Panc1 (cell line): Measurements from ENCODE around the gene PITPNB. TPM values are rescaled to one million over a fixed set of nuclear protein-coding genes. Genes with fewer than 3 reads are reported as not detected.

ENCODE experiments used
- ATAC-seq: fragments of 200-7000 bp; cut with Tn5 transposase; 2 replicates; pipeline ENCODE4 v1.9.1; 2020; ENCODE audit warnings: mild to moderate bottlenecking, moderate library complexity
- BruUV-seq: library from RNA; stranded (reverse); fragments of 400-500 nt; replicated peaks from 2 replicates; lab custom pipeline; 2021; lab: Mats Ljungman, UMichigan
- CTCF ChIA-PET: fragments of 300-600 bp; sonication (Branson Sonifier 250); formaldehyde crosslinking; loops from one replicate; lab custom pipeline; 2022; ENCODE audit warnings: antibody characterized with exemption; lab: Charles Lee
- POLR2A ChIA-PET: fragments of 300-600 bp; sonication (Branson Sonifier 250); formaldehyde crosslinking; loops from one replicate; lab custom pipeline; 2022; ENCODE audit warnings: antibody characterized with exemption; lab: Charles Lee
- DNase-seq: peaks from one replicate; pipeline ENCODE4 v3.0.0-alpha.2; 2010; ENCODE audit warnings: low read depth, low spot score
- H3K27ac ChIP-seq: 2 replicates; pipeline ENCODE4 v1.5.1; 2011; ENCODE audit warnings: mild to moderate bottlenecking, low read length, inconsistent platforms
- H3K27me3 ChIP-seq: fragments of 200-500 bp; sonication (Bioruptor generic); 2 replicates; pipeline ENCODE4 v1.6.0; 2014; ENCODE audit warnings: low read length, inconsistent platforms; ENCODE audit not compliant: control insufficient read depth, insufficient read depth
- H3K36me3 ChIP-seq: fragments of 200-500 bp; sonication (Bioruptor generic); 2 replicates; pipeline ENCODE4 v1.5.1; 2014; ENCODE audit warnings: inconsistent platforms, mild to moderate bottlenecking, low read length, moderate library complexity; ENCODE audit not compliant: control insufficient read depth, insufficient read depth
- H3K4me1 ChIP-seq: 2 replicates; pipeline ENCODE4 v1.5.1; 2011; ENCODE audit warnings: inconsistent platforms, mild to moderate bottlenecking, low read length, moderate library complexity; ENCODE audit not compliant: control insufficient read depth, insufficient read depth
- H3K4me3 ChIP-seq, 2 experiments: 2 replicates each; pipeline ENCODE4 v1.5.1; 2011 to 2012; ENCODE audit warnings: low read depth in 2 of 2, low read length in 2 of 2, mild to moderate bottlenecking in 2 of 2, inconsistent platforms in 1 of 2, moderate library complexity in 1 of 2
- H3K9me3 ChIP-seq: fragments of 200-500 bp; sonication (Bioruptor generic); 2 replicates; pipeline ENCODE4 v1.5.1; 2014; ENCODE audit warnings: low read depth, mild to moderate bottlenecking, inconsistent platforms, low read length, moderate library complexity; ENCODE audit not compliant: control insufficient read depth, insufficient read depth
- POLR2AphosphoS5 ChIP-seq: IDR thresholded peaks from 2 replicates; pipeline ENCODE4 v1.6.1; 2012; ENCODE audit warnings: mild to moderate bottlenecking, low read depth, low read length, moderate library complexity
- SIN3A ChIP-seq: IDR thresholded peaks from 2 replicates; pipeline ENCODE4 v1.6.1; 2012; ENCODE audit warnings: low read depth, mild to moderate bottlenecking, low read length, moderate library complexity, borderline replicate concordance; ENCODE audit not compliant: insufficient read depth
- TCF7L2 ChIP-seq: IDR thresholded peaks from 2 replicates; pipeline ENCODE4 v1.6.1; 2011; ENCODE audit warnings: mild to moderate bottlenecking, low read depth, low read length, inconsistent platforms
- in situ Hi-C: cut with HindIII; loops from 2 replicates; pipeline ENCODE4 v1.10.0; 2016; ENCODE audit warnings: low sequenced_read_pairs, low pct_unique_long_range_greater_than_20kb
- intact Hi-C: fragments of 100-400 bp; cut with micrococcal nuclease; formaldehyde crosslinking; loops from one replicate; pipeline ENCODE4 v1.10.0; 2022; ENCODE audit not compliant: unreplicated experiment
- total RNA-seq: library from RNA; stranded (reverse); gene quantifications from one replicate; pipeline ENCODE4 v1.2.1, GENCODE V29; 2021; ENCODE audit not compliant: unreplicated experiment
- TF ChIP-seq, protein P1 (sequence below): fragments of 450-650 bp; IDR thresholded peaks from 2 replicates; pipeline ENCODE4 v1.5.1; 2017; ENCODE audit warnings: mild to moderate bottlenecking
- TF ChIP-seq, protein P2 (sequence below), 2 experiments: IDR thresholded peaks; 2 replicates each; pipeline ENCODE4 v1.6.1; 2011 to 2012; ENCODE audit warnings: low read depth in 2 of 2, control low read depth in 1 of 2, low read length in 1 of 2, mild to moderate bottlenecking in 1 of 2, moderate library complexity in 1 of 2; ENCODE audit not compliant: insufficient read depth in 1 of 2

PITPNB gene
- total RNA-seq, 1 experiment from 2014 or later, result 67.0 TPM

DNA sequence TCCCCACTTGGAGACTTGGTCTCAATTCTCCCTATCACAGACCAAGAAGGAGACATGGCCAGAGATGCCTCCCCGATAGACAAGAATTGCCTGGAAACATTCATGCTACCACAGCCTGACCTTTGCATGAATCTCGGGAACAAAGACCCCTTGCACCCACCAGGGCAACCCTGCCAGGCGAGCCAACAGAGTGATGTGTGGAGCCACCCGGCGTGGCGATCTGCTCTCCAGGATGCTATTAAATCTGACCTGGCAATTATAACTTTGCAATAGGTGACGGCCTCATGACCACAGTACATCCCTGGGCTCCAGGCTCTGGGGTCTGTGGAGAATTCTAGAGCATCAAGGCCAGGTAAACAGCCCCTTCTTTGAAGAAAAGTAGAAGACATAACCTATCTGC is 86.5 kb downstream of the PITPNB start:
- H3K4me1 ChIP-seq, result no peaks in the 10 kb centered on the region
- H3K4me3 ChIP-seq, result no peak overlapping the region
- H3K9me3 ChIP-seq, result no peaks in the 10 kb centered on the region
- intact Hi-C loops, result no loop called here
- CTCF ChIA-PET, result no interaction called here
- BruUV-seq, result no TSS peak
- no peak for DNase-seq
- no peak overlapping the region for H3K27ac ChIP-seq
- in situ Hi-C loops, result no loop called here
- POLR2A ChIA-PET, result no interaction called here
- no peaks in the 10 kb centered on the region for H3K36me3 ChIP-seq
- TF ChIP-seq SIN3A (no peak), TCF7L2 (no peak), POLR2AphosphoS5 (no peak)
- TF ChIP-seq, protein P1, sequence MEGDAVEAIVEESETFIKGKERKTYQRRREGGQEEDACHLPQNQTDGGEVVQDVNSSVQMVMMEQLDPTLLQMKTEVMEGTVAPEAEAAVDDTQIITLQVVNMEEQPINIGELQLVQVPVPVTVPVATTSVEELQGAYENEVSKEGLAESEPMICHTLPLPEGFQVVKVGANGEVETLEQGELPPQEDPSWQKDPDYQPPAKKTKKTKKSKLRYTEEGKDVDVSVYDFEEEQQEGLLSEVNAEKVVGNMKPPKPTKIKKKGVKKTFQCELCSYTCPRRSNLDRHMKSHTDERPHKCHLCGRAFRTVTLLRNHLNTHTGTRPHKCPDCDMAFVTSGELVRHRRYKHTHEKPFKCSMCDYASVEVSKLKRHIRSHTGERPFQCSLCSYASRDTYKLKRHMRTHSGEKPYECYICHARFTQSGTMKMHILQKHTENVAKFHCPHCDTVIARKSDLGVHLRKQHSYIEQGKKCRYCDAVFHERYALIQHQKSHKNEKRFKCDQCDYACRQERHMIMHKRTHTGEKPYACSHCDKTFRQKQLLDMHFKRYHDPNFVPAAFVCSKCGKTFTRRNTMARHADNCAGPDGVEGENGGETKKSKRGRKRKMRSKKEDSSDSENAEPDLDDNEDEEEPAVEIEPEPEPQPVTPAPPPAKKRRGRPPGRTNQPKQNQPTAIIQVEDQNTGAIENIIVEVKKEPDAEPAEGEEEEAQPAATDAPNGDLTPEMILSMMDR, result no peak
- TF ChIP-seq, protein P2, sequence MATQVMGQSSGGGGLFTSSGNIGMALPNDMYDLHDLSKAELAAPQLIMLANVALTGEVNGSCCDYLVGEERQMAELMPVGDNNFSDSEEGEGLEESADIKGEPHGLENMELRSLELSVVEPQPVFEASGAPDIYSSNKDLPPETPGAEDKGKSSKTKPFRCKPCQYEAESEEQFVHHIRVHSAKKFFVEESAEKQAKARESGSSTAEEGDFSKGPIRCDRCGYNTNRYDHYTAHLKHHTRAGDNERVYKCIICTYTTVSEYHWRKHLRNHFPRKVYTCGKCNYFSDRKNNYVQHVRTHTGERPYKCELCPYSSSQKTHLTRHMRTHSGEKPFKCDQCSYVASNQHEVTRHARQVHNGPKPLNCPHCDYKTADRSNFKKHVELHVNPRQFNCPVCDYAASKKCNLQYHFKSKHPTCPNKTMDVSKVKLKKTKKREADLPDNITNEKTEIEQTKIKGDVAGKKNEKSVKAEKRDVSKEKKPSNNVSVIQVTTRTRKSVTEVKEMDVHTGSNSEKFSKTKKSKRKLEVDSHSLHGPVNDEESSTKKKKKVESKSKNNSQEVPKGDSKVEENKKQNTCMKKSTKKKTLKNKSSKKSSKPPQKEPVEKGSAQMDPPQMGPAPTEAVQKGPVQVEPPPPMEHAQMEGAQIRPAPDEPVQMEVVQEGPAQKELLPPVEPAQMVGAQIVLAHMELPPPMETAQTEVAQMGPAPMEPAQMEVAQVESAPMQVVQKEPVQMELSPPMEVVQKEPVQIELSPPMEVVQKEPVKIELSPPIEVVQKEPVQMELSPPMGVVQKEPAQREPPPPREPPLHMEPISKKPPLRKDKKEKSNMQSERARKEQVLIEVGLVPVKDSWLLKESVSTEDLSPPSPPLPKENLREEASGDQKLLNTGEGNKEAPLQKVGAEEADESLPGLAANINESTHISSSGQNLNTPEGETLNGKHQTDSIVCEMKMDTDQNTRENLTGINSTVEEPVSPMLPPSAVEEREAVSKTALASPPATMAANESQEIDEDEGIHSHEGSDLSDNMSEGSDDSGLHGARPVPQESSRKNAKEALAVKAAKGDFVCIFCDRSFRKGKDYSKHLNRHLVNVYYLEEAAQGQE (IDR thresholded peaks at IDR 0.05; ENCODE audit: insufficient read depth in 1 of 2, low read depth in 2 of 2, low read length in 1 of 2), result no peak
- ATAC-seq, result no peak
- H3K27me3 ChIP-seq, result no peaks in the 10 kb centered on the region

DNA sequence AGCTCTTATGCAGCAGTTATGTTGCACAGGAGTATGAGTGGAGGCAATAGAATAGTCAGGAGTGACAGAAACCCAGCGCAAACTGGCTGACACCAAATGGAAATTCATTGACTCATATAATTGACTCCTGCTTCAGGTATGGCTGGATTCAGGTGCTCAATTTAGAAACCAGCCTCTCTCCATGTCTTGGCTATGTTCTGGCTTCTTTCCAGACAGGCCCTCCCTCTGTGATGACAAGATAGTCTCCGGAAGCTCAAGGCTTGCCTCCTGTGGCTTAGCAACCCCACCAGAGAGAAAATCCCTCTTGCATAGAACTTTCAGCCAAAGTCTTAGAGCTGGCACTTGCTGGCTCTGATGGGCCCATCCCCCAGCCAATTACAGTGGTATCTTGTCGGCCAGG is 89.4 kb downstream of the PITPNB start:
- H3K4me3 ChIP-seq, result no peak overlapping the region
- TF ChIP-seq TCF7L2 (no peak), SIN3A (no peak), POLR2AphosphoS5 (no peak)
- TF ChIP-seq, protein P1, result no peak
- TF ChIP-seq, protein P2 (IDR thresholded peaks at IDR 0.05; ENCODE audit: insufficient read depth in 1 of 2, low read depth in 2 of 2, low read length in 1 of 2), result no peak
- H3K27ac ChIP-seq, result no peak overlapping the region
- H3K27me3 ChIP-seq, result no peaks in the 10 kb centered on the region
- no peak for DNase-seq
- no peaks in the 10 kb centered on the region for H3K36me3 ChIP-seq
- H3K4me1 ChIP-seq, result no peaks in the 10 kb centered on the region
- no peak for ATAC-seq
- in situ Hi-C loops (no loop called here), intact Hi-C loops (no loop called here)
- BruUV-seq, result no TSS peak
- CTCF ChIA-PET, result no interaction called here
- POLR2A ChIA-PET, result no interaction called here
- H3K9me3 ChIP-seq, result no peaks in the 10 kb centered on the region
